Right lobe of liver (tissue), 4 donors: ENCODE data around the gene SDK1.

Experiments used
- POLR2A ChIP-seq: fragments of 450-650 bp; IDR thresholded peaks from one replicate; pipeline ENCODE4 v1.6.1; 2017; ENCODE audit warnings: antibody characterized with exemption, mild to moderate bottlenecking
- TF ChIP-seq, protein P1 (sequence below), 4 donors: fragments of 200-600 bp in 3 of 4; fragments of 450-650 bp in 1 of 4; IDR thresholded peaks; one replicate each; pipeline versions ENCODE4 v1.5.1 to v1.8.0; 2016 to 2022; ENCODE audit warnings: antibody characterized with exemption in 4 of 4, mild to moderate bottlenecking in 2 of 4
- donor health status: DM: no; HTN: no; CAD: no.
- donor health status: DM: no; HTN: no; CAD: no.
- donor health status: DM: no; HTN: yes; CAD: no.

- no peak for TF ChIP-seq POLR2A
- TF ChIP-seq, protein P1, sequence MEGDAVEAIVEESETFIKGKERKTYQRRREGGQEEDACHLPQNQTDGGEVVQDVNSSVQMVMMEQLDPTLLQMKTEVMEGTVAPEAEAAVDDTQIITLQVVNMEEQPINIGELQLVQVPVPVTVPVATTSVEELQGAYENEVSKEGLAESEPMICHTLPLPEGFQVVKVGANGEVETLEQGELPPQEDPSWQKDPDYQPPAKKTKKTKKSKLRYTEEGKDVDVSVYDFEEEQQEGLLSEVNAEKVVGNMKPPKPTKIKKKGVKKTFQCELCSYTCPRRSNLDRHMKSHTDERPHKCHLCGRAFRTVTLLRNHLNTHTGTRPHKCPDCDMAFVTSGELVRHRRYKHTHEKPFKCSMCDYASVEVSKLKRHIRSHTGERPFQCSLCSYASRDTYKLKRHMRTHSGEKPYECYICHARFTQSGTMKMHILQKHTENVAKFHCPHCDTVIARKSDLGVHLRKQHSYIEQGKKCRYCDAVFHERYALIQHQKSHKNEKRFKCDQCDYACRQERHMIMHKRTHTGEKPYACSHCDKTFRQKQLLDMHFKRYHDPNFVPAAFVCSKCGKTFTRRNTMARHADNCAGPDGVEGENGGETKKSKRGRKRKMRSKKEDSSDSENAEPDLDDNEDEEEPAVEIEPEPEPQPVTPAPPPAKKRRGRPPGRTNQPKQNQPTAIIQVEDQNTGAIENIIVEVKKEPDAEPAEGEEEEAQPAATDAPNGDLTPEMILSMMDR (IDR thresholded peaks at IDR 0.05) = no peak
These were observed 648.2 kb downstream of the SDK1 start for GRCh38 chr7:3949242-3949640.
